ENCODE measurements around the gene CHMP2A.

DNA sequence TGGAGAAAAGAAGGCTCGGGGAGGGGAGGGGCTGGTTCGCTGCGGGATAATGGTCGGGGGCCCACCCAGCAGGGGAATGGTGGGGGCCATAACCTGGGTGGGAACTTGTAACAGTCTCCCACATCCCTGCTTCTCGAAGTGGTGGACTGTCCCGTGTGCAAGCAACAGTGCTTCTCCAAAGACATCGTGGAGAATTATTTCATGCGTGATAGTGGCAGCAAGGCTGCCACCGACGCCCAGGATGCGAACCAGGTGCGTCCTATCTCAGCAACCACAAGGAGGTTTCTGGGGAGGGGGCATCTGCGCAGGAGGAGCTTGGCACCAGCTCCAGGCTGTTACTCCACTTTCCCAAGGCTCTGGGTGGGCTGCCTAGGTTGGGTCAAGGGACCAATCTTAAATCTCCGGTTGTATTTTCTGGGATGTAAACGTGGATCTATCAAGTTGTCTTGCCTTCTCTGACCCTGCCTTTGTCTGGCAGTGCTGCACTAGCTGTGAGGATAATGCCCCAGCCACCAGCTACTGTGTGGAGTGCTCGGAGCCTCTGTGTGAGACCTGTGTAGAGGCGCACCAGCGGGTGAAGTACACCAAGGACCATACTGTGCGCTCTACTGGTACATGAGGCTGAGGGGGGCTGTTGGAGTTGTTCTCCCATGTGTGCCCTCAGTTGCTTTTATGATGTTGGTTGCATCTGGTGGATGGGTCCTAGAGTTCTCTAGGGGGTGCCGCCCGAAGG, 9.5 kb downstream of the CHMP2A start:
- TF ChIP-seq CTCF (IDR thresholded peaks at IDR 0.05 in 8 of 11, conservative IDR thresholded peaks at IDR 0.05 in 3 of 11) (no peak), POLR2AphosphoS5 (IDR thresholded peaks at IDR 0.05) (no peak)
